Endothelial cell of umbilical vein (primary cell): ENCODE measurements around the gene FABP2.

ENCODE experiments used
- EZH2 ChIP-seq: IDR thresholded peaks from 2 replicates; pipeline ENCODE4 v1.6.1; 2012; ENCODE audit warnings: borderline replicate concordance, low read depth, mild to moderate bottlenecking, moderate library complexity, low read length, inconsistent platforms; ENCODE audit not compliant: severe bottlenecking
- POLR2A ChIP-seq: IDR thresholded peaks from 2 replicates; pipeline ENCODE4 v1.6.1; 2012; ENCODE audit warnings: low read depth, mild to moderate bottlenecking, control low read depth, low read length
- TF ChIP-seq, protein P1 (sequence below), 2 donors: IDR thresholded peaks; 1 replicate in 1 of 2; 2 replicates in 1 of 2; pipeline ENCODE4 v1.5.1; 2011; ENCODE audit warnings: low read length in 2 of 2, mild to moderate bottlenecking in 2 of 2, moderate library complexity in 2 of 2, control low read depth in 1 of 2, inconsistent platforms in 1 of 2, low read depth in 1 of 2; ENCODE audit not compliant: insufficient read depth in 1 of 2; ENCODE audit errors: extremely low read depth in 1 of 2

DNA sequence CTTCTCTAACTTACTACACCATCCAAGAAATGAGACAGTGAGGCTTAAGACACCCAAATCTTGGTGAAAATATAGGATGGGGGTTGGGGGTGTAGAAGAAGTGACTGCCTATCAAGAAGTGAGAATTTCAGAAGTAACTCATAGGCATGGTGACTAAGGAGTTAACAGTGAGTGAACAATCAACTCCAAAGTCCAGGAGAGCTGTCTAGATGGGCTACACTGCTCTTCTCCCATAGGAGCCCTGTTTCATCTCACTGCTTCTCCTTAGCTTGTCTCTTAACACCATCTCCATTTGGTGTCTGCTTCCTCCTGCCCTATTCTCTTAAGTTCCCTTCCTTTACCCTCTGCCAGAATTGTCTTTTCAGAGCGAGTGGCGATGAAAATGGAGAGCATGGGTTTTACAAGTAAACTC is 22.7 kb downstream of the FABP2 start:
- TF ChIP-seq EZH2: no peak
- TF ChIP-seq, protein P1, sequence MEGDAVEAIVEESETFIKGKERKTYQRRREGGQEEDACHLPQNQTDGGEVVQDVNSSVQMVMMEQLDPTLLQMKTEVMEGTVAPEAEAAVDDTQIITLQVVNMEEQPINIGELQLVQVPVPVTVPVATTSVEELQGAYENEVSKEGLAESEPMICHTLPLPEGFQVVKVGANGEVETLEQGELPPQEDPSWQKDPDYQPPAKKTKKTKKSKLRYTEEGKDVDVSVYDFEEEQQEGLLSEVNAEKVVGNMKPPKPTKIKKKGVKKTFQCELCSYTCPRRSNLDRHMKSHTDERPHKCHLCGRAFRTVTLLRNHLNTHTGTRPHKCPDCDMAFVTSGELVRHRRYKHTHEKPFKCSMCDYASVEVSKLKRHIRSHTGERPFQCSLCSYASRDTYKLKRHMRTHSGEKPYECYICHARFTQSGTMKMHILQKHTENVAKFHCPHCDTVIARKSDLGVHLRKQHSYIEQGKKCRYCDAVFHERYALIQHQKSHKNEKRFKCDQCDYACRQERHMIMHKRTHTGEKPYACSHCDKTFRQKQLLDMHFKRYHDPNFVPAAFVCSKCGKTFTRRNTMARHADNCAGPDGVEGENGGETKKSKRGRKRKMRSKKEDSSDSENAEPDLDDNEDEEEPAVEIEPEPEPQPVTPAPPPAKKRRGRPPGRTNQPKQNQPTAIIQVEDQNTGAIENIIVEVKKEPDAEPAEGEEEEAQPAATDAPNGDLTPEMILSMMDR (IDR thresholded peaks at IDR 0.05; ENCODE audit: extremely low read depth in 1 of 2, insufficient read depth in 1 of 2, low read depth in 1 of 2, low read length in 2 of 2): no peak
- TF ChIP-seq POLR2A: no peak
